Activated CD8-positive, alpha-beta memory T cell treated with anti-CD3 and anti-CD28 coated beads for 48 hours (primary cell): ENCODE results near the gene SCGB2A2.

Source experiments
- DNase-seq, 3 experiments: peaks; one replicate each; pipeline ENCODE4 v3.0.0-alpha.2; 2020; ENCODE audit warnings: low read depth in 2 of 3, low spot score in 2 of 3

Gene SCGB2A2

DNA sequence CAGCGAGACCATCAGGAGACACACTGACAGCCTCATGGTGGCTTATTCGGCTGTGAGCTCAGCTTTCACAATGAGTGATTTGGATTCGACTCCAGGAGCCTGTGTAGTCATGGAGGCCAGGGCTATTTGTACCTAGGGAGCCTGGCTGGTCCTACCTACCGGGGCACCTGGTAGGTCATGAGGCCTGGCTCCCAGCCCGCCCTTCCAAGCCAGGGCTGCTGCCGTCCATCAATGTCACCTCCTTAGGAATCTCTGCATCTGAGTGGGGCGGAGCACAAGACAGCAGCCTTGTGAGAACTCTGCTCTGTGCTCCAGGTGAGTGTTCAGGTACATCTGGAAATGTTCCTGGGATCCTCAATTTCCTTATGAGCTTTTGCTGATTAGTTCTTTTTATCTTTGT is 29.0 kb downstream of the SCGB2A2 start, which contains the start of gene SCGB1D4:
Gene SCGB1D4 (minus strand): TSS at position 101 of the 400 bp plus-strand sequence. CDS start 65 bp downstream, at position 36.
- no peak for DNase-seq

DNA sequence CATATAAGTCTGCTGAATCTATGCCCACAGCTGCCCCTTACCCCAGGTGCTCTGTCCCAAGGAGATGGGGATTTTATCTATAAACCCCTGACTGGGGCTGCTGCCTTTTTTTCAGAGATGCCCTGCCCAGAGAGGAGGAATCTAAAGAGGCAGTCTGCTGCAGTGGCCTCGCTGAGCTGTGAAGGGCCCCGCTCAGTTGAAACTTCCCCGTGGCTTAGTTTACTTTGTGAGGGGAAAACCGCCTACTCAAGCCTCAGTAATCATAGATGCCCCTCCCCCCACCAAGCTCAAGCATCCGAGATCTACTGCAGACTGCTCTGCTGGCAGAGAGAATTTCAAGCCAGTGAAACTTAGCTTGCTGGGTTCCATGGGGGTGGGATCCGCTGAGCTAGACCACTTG is 36.3 kb downstream of the SCGB2A2 start:
- DNase-seq: no peak

GRCh38 chr11:62307950-62308349 is 38.0 kb downstream of the SCGB2A2 start:
- no peak for DNase-seq

DNA sequence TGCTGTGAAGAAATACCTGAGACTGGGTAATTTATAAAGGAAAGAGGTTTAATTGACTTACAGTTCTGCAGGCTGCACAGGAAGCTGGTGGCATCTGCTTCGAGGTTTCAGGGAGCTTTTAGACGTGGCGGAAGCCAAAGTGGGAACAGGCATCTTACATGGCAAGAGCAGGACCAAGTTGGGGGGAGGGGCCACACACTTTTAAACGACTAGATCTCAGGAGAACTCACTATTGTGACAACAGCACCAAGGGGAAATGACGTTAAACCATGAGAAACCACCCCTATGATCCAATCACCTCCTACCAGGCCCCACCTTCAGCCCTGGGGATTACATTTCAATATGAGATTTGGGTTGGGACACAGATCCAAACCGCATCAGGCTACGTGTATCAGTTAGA is 40.0 kb downstream of the SCGB2A2 start:
- DNase-seq: no peak

GRCh38 chr11:62315431-62315830 is 45.5 kb downstream of the SCGB2A2 start:
- no peak for DNase-seq

DNA sequence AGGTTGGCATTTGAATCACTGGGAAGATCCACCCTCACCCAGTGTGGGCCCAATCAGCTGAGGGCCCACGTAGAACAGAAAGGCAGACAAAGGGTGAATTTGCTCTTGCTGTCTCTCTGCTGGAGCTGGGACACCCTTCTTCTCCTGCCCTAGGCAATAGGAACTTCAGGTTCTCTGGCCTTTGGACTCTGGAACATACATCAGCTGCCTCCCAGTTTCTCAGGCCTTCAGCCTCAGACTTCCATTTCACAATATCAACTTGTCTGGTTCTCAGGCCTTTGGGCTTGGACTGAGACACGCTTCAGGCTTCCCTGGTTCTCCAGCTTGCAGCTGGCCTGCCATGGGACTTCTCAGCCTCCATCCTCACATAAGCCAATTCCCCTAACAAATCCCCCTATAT is 52.6 kb downstream of the SCGB2A2 start:
- no peak for DNase-seq
